DMS153 treated with DMSO at 0.1 percent for 48 hours (cell line): ENCODE data around the gene P4HB.

Source experiments
- DNase-seq: peaks from one replicate; lab custom pipeline; 2025; ENCODE audit not compliant: unreplicated experiment; lab: John Stamatoyannopoulos, UW

The P4HB gene

GRCh38 chr17:81898029-81898866 is 37.9 kb upstream of the P4HB start:
- DNase-seq = no peak

- DNase-seq = no peak
Measured at GRCh38 chr17:81895400-81895799, 35.1 kb upstream of the P4HB start.

- DNase-seq = no peak
Measured at GRCh38 chr17:81891303-81891552, 30.9 kb upstream of the P4HB start.

DNA sequence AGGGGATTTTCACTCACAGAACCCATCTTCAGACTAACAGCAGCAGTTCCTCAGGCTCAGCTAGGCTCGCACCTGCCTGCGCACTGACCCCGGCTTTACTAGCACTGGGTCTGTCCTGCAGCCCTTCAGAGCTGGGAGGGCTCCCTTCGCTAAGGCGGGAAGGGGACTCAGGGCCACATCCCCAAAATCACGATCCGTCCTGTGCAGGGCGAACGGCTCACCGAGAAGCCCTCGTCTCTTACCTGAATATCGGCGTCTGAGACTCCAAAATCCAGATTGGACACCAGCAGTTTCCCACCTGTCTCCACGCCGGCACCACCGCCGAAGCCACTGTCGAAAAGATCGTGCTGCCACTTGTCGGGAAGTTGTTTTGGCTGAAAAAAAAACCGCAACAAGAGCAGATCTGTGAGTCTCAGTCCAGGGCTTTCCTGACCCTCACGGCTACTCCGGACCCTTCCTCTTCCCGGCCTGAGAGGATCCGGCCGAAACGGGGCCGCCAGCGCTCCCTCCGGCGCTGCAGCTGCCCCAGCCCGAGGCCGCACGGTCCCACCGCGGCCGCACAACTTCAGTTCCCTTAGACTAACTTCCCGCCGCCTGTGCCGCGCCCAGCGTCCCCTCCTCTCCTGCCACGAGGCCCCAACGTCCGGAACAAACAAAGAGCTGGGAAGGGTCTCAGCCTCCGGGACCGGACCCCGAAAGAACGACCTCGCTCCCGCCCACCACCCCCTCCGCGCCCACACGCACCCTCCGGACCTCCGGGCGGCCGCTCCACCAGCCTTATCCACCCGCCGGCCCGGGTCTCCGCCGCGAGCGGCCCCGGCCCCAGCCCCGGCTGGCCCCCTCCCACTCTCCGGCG is 30.3 kb upstream of the P4HB start:
- DNase-seq = no peak

DNA sequence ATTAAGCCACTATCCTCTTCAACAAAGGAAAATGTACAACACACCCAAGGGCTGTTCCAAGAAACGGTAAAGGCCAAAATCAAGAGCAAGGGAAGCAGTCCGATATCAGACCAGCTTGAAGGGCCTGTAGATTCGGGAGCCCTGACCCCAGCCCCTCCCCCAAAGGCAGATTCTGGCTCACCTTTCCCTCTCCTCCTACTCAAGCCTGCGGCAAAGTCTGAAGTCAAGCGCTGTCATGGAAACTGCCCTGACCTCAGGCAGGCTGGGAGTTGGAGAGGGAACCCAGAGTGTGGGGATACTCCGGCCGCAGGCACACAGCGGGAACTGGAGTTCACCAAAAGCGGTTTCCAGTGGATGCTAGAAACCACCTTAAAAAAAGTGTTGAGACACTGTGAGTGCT is 29.3 kb upstream of the P4HB start:
- DNase-seq = no peak

DNA sequence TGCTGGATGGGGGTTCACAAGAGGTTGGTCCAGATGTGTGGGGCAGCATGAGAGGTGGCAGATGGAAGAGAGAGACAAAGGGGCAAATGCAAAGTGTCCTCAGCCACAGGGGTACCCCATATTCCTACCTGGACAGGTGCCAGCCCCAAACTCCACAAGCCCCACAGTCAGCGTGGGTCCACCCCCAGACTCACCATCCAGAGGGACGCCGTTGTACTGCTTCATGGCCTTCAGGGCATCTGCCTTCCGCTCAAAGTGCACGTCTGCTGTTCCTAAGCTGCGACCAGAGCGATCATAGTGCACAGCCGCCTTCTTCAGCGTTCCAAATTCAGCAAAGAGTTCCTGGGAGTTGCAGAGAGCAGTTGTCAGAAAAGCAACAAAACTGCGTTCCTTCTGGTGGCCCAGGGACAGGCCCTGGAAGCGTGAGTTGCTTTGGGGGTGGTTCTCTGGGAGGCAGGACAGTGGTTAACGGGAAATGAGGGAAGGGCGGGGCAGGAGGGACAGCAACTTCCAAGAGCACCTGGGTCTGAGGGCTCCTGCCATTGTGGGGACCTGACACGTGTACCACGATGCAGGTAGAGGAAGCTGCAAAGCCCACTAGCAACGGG is 28.8 kb upstream of the P4HB start:
- no peak for DNase-seq

- DNase-seq = no peak
Measured at GRCh38 chr17:81888105-81888987, 28.0 kb upstream of the P4HB start.

DNA sequence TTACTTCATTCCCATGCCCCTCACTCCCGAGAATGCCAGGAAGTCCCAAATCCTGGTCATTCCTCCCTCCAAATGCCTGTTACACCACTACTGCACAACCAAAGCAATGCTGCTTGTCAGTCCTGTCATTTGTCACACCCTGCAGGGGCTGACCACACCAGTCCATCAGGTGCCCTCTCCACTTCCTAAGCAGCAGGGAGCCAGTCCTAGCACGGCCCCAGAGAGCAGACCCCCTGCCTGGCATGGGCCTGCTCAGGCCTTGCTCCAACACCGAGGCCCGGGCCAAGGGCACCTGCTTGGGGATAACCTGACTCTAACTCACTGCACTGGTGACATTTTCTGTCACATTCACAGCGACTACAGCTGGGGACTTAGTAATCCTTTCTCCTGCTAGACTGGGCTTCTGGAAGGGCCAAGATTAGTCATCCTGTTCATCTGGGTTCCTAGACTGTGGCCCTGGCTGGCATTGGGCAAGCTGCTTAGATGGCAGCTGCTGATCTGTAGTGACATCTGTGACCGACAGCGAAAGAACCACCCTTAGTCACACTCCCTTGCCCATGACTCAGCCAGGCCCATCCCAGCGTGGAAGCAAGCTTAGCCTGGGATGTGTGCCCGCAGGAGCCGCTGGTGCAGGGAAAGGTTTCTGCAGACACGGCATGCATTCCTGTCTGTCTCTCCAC is 25.7 kb upstream of the P4HB start:
- DNase-seq = no peak

DNA sequence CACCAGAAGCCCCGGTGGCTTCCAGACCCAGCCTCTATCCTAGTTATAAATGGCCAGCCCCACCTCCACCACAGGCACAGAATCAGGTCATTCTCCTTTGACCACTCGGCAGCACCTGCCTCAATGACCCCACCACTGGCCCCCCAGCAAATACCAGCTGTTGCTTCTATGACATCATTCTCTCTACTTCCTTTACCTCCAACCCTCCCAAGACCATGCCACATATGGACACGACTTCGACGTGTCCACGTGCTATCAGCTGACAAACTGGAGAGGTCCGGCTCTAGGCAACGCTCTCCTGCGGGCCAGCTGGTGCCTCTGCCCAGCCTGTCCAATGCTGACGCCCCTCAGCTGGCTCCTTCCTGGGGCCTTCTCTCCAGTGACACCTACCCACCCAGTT is 25.1 kb upstream of the P4HB start:
- no peak for DNase-seq

DNA sequence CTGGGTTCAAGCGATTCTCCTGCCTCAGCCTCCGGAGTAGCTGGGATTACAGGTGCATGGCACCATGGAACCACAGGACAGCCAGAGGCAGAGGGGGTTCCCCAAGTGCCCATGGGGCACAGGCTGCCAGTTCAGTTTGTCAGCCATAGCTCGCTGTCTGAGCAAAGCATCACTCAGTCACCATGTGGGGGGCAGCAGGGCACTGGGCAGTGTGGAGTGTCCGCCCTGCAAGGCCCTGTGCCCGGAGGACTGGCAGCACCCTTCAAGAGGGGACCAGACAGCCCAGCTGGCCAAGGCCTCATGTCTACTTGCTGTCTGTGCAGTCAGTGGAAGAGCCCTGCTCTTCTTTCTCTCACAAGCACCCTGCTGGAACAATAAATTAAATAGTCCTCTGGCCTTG is 24.6 kb upstream of the P4HB start:
- no peak for DNase-seq

DNA sequence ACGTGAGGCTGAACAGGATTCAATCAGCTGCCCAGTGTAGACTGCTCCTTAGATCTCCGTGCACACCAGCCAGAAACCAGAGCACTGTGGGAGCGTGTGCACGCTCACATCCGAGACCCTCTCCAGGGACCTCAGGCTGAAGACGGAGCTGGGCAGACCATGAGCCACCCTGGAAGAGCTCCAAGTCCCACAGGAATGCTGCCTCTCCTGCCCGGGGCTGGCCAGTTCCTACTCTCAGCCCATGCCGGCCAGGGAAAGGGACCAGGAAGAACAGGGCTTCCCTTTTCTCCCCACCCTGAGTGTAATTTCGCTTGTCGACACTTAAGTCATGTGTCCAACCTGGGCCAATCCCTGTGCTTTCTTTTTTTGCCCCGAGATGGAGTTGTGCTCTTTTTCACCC is 24.2 kb upstream of the P4HB start:
- no peak for DNase-seq

- no peak for DNase-seq
Measured at GRCh38 chr17:81879121-81879520, 18.8 kb upstream of the P4HB start.

- DNase-seq = no peak
Measured at GRCh38 chr17:81878294-81878693, 18.0 kb upstream of the P4HB start.

GRCh38 chr17:81877569-81877968 is 17.2 kb upstream of the P4HB start:
- no peak for DNase-seq

- DNase-seq = peak; percentile 68
Measured at GRCh38 chr17:81871387-81872230, 11.3 kb upstream of the P4HB start.

GRCh38 chr17:81870981-81871386 is 10.6 kb upstream of the P4HB start, which contains the start of gene ARHGDIA:
TSS of gene ARHGDIA (minus strand) at chr17:81871337. CDS start at chr17:81869930, 1,407 bp downstream.
- DNase-seq = no peak

DNA sequence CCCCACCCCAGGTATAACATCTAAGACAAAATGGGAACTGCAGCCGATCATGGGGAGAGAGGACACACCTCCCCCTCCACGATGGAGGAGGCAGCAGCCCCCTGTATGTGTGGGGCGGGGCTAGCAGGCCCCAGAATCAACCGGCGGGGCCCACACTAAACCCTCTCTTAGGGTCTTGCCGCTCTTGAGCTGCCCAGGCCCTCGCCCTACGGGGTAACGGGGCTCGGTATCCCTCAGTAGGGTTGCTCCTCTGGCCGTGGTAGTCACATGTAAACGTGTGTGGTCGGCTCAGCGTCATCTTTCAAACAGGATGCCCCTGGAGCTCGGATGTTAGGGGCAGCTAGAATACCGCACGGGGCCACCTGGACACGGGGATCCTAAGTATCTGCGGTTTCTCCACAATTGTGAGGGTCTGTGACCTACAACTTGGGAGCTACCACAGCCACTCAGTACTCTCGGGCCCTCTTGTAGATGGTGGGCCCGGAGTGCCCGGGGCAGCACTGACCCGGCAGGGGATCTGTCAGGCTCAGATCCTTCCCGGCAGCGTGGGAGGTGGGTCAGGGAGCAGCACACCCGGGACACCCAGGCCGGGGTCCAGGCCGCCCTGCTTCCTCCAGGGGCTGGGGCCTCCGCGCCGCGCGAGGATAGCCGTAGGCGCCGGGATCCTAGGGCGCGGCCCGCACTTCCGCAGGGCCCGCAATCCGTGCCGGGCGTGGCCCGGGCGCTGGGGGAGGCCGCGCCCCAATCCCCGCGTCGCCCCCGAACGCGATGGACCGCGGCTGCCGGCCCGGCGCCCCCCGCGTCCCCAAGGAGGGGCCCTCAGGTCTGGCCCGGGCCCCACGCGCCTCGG is 10.0 kb upstream of the P4HB start:
- DNase-seq = no peak

DNA sequence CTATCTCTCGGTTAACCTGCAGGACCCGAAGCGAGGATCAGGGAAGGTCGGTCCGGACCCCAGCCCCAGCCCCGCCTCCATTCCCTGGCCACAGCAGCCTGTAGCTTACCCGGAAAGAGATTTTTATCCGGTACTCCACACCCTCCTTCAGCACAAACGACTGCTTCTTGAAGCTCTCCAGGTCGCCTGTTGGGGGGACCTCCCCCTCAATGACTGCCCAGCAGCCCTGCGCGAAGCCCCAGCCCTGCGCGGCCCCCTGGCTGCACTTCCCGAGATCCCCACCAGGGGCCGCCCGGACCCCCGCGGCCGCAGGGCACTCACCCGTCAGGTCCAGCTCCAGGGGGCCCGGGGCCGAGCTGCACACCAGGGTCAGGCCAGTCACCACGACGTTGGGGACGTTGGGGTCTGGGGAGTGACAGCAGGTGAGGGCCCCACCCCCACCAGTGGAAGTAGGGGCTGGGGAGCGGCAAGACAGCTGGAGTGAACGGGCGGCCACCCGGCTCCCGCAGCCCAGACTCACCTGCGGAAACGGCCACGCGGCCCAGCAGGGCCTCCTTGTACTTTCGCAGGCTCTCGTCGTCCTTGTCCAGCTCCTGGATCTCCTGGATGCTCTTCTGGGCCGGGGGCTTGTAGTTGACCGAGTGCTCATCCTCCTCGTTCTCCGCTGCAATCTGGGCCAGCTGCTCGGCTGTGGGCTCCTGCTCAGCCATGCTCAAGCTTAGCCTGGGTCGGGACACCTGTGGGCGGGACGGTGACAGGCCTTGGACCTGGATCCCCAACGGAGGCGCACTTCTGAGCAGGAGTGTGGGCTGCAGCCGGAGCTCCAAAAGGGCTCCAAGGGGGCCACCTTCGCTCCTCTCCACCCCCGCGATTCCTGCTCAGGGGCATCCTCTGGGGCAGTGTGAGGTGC is 9.1 kb upstream of the P4HB start:
- DNase-seq = no peak
